Stimulated activated CD8-positive, alpha-beta memory T cell treated with anti-CD3 and anti-CD28 coated beads, Interleukin-12 subunit alpha, Interleukin-12 subunit beta, amount 100 ng/mL, for 24 hours (primary cell): ENCODE results near the gene FAM13C.

Source experiments
- DNase-seq: peaks from one replicate; pipeline ENCODE4 v3.0.0-alpha.2; 2020; ENCODE audit errors: extremely low read depth

Gene FAM13C

GRCh38 chr10:59361663-59362143 is 646 bp downstream of the FAM13C start:
- no peak for DNase-seq

GRCh38 chr10:59360605-59361405 is 1.5 kb downstream of the FAM13C start:
- DNase-seq: no peak

GRCh38 chr10:59358576-59358975 is 3.8 kb downstream of the FAM13C start:
- no peak for DNase-seq

DNA sequence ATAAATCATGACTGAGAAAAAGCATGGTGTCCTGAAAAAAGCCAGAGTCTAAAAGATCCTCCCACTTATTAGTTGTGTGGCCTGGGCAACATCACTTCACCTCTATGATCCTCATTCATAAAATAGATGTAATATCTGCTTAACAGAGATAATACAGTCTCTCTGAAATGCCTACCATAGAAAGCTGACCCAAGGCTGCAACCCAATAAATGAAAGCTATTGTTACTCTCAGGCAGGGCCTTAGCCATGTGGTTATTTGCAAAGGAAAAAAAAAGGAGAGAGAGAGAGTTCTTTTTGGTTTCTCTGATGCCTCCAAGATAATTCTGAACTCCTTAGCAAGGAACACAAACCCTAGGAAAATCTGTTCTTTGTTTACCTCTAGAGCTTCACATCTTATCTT is 7.9 kb downstream of the FAM13C start:
- no peak for DNase-seq

DNA sequence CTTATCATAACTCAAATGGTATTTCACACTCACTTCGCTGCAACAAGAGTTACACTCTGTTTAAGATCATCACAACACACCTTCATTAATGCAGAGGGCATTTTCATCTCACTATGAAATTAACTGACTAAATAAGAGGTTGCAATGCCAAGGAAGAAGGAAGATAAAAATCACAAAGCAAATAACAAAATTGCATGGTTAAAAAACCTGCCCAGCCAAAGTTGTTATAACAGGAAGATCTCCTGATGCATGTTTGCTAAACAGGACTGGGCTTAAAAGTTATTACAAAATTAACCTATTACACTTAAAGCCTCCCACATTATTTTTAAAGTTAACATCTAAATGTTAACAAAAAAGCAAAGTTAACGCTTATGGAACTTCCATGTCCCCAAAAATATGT is 11.8 kb downstream of the FAM13C start:
- DNase-seq: no peak

DNA sequence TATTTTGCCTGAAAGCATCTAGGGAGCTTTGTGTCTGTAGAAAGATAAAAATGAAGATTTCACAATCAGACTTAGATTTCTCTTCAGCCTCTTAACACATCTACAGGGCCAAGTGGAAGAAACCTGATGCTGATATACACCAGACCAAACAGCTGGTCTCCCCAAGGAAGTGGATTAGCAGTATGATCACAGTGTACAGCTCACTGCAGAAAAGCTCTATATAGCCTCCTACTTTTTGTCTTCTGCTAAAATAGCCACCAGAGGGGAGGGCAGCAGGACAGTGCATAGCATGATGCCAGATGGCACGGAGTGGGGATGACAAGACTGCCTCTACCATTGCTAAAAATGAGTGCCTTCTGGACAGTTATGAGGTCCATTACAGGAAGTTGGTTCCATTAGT is 16.0 kb downstream of the FAM13C start:
- no peak for DNase-seq

DNA sequence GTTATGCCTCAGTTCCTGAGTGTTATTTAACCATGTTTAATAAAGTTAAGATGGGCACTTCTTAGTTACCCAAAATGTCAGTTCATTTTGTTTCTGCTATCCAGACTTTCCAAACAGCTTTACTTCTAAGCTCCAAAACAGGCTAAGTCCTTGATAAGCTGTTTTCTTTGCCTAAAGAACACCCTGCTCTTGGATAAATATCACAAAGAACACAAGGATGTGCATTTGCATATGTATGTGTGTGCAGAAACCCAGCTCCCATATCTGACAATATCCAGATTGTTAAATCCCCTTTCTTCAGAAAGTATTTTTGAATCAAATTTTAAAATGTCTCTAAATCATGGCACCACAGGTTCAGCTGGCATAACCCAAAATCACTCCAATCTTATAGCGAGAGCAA is 19.6 kb downstream of the FAM13C start:
- DNase-seq: no peak

DNA sequence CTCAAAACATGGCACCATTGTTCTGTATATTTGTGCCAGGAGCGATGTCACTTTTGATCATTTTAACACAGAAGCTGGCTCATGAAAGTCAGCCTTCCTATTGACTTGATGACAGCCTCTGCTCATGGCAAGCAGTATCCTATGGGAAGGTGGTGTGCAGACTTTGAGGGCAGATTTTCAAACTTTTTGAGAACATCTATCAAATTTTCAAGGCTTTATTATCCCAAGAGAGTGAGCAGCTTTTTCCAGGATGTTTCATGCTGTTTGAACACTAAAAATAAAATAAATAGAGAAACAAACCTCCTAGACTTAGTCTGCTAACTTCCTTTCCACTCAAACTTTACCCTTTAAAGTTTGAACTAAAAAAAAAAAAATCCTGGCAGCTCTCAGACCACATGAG is 20.3 kb downstream of the FAM13C start:
- no peak for DNase-seq

- no peak for DNase-seq
These were observed 22.1 kb downstream of the FAM13C start for GRCh38 chr10:59340285-59340684.

GRCh38 chr10:59339351-59339750 is 23.0 kb downstream of the FAM13C start:
- DNase-seq: no peak

- DNase-seq: no peak
These were observed 25.1 kb downstream of the FAM13C start for GRCh38 chr10:59337201-59337652.

GRCh38 chr10:59336632-59337031 is 25.7 kb downstream of the FAM13C start:
- DNase-seq: no peak

DNA sequence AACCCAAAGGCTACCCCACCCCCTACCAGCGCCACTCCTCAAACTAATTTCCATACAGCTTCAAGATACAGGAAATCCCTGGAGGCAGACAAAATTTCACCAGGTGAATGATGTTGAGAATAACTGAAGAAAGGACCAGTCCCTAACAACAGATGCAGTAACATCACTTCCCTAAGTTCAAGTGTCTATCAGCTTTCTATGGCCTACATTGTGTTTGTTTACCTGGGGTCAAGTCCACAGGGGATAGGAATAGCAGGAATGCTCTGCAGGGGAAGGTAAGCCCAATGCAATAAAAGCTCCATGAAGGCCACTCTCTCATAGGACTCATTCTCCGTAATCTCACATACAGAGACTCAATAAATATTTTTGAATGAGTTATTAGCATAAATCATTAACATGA is 26.9 kb downstream of the FAM13C start:
- no peak for DNase-seq

- DNase-seq: no peak
These were observed 28.6 kb downstream of the FAM13C start for GRCh38 chr10:59333701-59334100.

GRCh38 chr10:59332581-59332980 is 29.8 kb downstream of the FAM13C start:
- no peak for DNase-seq

DNA sequence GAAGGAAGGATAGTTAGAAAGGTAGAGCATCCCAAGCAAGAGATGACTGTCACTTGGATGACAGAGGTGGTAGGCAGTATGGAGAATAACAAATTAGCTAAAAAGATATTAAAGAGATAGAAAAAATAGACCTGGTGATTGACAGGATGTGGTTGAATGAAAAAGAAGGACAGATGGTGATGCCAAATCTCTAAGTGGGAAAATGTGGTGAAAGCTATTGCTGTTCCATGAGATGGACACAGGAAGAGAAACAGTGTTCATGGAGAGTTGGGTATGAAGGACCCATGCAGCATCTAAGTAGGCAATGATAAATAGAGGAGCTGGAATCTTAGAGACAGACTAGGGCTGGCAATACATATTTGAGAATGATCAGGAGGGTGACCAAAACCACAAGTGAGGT is 30.7 kb downstream of the FAM13C start:
- DNase-seq: no peak

- no peak for DNase-seq
These were observed 37.2 kb downstream of the FAM13C start for GRCh38 chr10:59325116-59325515.

GRCh38 chr10:59324597-59324996 is 37.8 kb downstream of the FAM13C start:
- DNase-seq: no peak

GRCh38 chr10:59323831-59324401 is 38.4 kb downstream of the FAM13C start:
- no peak for DNase-seq

- no peak for DNase-seq
These were observed 39.3 kb downstream of the FAM13C start for GRCh38 chr10:59323036-59323459.

DNA sequence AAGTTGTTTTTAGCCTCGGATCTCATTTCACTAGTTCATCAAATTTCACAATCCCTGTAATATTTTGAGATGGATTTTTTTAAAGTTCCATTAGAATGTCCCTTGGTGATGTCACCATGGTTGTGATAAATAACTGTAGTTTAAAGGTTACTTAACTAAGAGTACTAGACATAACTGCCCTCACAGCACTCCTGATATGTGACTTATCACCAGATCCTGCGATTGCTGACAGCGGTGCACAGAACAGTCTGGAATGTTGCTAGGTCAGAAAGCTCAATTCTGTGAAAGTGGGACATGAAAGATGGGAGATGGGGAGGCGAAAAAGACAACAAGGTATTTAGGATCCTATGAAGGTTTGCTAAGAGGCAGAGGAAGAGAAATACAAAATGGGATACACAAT is 40.2 kb downstream of the FAM13C start:
- DNase-seq: no peak

DNA sequence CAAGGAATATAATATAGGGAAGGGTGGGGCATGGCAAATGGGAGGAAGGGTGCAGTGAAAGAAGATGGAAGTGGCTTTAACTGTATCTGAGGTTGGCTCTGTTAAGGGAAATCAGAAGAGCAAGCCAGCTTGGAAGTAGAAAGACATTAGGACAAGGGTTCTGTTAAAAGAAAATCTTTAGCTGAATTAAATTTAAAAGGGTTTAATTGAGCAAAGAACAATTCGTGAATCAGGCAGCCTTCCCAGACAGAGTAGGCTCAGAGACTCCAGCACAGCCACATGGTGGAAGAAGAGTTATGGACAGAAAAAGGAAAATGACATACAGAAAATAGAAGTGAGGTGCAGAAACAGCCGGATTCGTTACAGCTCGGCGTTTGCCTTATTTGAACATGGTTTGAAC is 42.0 kb downstream of the FAM13C start:
- no peak for DNase-seq

DNA sequence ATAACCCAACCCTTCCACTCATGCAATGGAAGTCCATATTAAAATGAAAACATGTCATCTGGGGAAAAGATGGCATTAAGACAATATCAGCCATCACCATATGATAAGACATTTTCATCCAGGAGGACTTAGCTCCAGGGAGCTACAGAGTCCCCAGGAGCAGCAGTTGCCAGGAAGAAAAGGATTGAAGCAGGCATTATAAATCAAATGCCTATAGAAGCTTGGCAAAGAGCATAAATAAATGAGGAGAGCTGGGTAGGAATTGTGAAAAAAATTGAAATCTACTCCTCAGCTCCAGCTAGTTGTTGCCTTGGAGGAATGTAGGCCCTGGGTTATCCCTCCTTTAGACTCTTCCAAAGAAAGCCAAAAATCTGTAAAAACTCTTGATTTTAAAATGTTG is 42.5 kb downstream of the FAM13C start:
- DNase-seq: no peak
